Activated CD8-positive, alpha-beta memory T cell treated with anti-CD3 and anti-CD28 coated beads for 24 hours (primary cell): ENCODE results near the gene NUP153.
"Not testable (repeated sequence)": the region's sequence is repeated elsewhere in the genome, so short reads cannot be mapped to it uniquely, and the experiment has no call there.

Experiments used
- DNase-seq: peaks from one replicate; pipeline ENCODE4 v3.0.0-alpha.2; 2020

NUP153 gene

GRCh38 chr6:17600527-17601385 is 106.0 kb downstream of the NUP153 start:
- DNase-seq = peak; percentile 81

DNA sequence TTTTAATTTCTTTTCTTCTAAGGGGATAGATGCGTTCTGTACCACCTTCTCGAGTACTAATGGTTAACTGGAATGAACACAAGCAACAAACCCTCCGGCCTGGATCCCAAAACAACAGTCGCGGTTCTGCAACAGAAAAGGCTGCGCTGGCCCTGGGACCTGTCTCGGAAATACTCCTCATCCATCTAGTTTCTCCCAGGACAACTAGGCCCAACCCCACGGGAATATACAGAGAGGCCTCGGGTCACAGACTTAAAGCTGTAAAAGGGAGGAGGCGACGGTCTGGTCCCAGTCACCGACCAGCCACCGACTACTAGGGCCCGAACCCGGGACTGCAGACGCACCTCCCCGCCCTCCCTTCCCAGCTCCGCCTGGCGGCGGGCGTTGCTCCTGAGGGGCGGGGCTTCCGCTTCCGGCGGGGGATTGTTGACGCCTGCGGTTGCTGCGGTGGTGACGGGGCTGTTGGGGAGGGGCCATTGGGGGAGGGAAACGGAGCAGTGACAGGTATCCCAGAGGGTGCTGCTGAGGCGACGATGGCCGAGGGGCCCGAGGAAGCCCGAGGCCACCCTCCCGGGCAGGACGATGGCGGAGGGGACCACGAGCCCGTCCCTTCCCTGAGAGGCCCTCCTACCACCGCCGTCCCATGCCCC is 106.7 kb downstream of the NUP153 start, which contains the start of gene FAM8A1:
FAM8A1 (plus strand) TSS at position 426 of the 650 bp plus-strand sequence; CDS start at position 534, 108 bp downstream.
- peak; percentile 98 for DNase-seq

DNA sequence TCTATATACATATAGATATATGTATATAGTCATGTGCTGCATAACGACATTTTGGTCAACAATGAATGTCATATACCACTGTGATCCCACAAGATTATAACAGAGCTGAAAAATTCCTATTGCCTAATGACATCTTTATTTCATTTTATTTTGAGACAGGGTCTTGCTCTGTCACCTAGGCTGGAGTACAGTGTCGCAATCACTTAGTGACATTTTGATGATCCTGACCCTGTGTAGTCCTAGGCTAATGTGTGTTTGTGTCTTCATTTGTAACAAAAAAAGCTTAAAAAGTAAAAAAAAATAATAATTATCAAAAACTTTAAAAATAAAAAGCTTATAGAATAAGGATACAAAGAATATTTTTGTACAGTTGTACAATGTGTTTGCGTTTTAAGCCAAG is 110.6 kb downstream of the NUP153 start:
- DNase-seq = no peak

DNA sequence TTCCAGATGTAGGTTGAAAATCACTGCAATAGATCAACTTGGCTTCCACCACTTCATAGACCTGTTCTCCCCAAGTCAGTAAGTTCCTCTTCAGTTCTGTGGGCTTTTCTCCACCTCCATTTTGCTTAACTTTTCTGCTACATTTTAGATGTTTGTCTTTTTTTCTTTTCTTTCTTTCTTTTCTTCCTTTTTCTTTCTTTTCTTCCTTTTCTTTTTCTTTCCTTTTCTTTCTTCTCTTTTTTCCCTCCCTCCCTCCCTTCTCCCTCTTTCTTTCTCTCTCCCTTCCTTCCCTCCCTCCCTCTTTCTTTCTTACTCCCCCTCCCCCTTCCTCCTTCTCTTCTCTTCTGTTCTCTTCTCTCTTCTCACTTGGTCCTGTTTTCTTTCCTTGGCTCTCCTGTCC is 113.5 kb downstream of the NUP153 start:
- no peak for DNase-seq

- DNase-seq = no peak
These were observed 115.4 kb downstream of the NUP153 start for GRCh38 chr6:17591287-17591686.

DNA sequence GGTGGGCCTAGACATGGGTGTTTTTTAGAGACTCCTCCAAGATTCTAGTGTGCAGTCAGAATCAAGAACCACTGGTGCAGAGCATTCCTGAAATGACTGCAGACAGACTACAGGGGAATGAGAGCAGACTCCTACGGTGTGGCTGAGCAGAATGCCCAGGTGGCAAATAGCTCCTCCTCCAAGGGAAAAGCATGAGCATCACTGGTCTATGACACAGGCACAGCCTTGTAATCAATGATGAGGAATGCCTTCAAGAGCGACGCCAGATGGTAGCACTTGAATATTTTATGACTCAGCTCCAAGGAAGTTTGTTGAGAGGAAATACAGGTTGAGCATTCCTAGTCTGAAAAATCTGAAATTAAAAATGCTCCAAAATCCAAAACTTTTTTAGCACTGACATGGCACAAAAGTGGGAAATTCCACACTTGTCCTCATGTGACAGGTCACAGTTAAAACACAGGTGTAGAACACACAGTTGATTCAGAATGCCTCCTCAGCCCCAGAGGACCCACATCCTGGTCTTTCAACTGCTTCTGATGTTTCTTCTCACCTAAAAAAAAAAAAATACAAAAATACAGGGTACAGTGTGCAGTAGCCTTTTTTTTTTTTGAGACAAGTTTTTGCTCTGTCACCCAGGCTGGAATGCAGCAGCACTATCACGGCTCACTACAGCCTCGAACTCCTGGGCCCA is 117.2 kb downstream of the NUP153 start:
- DNase-seq = no peak

DNA sequence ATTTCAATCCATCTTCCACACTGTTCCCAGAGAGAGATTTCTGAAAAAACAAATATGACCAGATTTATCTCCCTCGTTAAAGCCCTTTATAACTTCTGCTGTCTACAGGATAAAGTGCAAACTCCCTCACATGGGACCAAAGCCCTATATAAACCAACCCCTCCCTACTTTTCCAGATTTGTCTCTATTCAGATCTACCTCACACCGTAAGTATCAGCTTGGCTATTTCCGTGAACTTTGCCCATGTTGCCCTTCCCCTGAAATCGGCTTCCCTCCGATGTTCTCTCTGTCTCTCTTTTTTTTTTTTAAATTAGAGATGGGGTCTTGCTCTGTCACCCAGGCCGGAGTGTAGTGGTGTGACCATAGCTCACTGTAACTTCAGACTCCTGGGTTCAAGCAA is 118.7 kb downstream of the NUP153 start:
- DNase-seq = no peak

DNA sequence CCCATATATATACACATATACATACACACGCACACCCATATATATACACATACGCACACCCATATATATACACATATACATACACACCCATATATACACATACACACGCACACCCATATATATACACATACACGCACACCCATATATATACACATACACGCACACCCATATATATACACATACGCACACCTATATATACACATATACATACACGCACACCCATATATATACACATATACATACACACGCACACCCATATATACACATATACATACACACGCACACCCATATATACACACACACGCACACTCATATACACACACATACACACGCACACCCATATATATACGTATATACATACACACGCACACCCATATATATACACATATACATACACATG is 120.1 kb downstream of the NUP153 start:
- not testable (repeated sequence) for DNase-seq

DNA sequence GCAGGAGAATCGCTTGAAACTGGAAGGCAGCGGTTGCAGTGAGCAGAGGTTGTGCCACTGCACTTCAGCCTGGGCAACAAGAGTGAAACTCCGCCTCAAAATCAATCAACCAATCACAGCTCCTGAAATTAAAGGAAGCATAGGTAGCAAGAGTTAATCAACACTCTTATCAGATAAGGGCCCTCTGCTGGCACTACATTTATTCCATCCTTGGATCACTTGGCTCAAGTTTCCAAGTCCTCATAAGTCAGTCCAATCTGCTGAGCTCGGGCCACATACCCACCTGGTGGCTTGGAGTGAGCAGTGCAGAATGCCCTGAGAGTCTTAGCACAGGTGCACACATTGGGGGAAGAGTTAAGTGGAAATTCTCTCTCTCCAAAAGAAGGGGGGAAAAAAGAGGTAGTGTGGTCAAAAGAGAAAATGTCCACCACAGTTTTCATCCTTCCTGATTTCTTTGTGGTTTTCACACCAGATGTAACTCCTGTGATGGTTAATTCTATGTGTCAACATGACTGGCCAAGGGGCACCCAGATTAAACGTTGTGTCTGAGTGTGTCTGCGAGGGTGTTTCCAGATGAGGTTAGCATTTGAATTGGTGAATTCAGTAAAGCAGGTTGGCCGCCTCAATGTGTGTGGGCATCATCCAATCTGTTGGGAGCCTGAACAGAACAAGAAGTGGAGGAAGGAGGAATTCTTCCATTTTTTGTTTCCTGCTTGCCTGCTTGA is 120.8 kb downstream of the NUP153 start:
- DNase-seq = no peak

- no peak for DNase-seq
These were observed 122.4 kb downstream of the NUP153 start for GRCh38 chr6:17584241-17584803.

DNA sequence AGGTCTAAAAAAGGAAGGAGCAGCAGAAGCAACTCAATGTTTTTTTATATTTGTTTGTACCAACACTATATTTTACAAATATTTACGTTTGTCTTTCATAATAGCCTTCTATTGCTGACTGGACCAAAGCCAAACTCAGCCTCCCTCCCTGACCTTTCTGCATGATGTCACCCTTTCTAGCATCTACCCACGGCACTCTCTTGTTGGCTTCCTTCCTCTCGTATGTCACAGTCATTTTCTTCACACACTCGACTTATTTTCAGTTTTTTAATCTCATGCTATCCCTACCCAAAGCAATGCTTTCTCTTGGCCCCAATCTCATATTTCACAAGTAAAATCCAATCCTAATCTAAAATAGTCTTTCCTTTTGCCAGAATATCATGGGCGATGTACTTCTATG is 122.9 kb downstream of the NUP153 start:
- no peak for DNase-seq

- not testable (repeated sequence) for DNase-seq
These were observed 125.4 kb downstream of the NUP153 start for GRCh38 chr6:17581282-17581681.

- DNase-seq = peak; percentile 69
These were observed 126.1 kb downstream of the NUP153 start for GRCh38 chr6:17580518-17581048.

GRCh38 chr6:17577059-17577458 is 129.7 kb downstream of the NUP153 start:
- no peak for DNase-seq

DNA sequence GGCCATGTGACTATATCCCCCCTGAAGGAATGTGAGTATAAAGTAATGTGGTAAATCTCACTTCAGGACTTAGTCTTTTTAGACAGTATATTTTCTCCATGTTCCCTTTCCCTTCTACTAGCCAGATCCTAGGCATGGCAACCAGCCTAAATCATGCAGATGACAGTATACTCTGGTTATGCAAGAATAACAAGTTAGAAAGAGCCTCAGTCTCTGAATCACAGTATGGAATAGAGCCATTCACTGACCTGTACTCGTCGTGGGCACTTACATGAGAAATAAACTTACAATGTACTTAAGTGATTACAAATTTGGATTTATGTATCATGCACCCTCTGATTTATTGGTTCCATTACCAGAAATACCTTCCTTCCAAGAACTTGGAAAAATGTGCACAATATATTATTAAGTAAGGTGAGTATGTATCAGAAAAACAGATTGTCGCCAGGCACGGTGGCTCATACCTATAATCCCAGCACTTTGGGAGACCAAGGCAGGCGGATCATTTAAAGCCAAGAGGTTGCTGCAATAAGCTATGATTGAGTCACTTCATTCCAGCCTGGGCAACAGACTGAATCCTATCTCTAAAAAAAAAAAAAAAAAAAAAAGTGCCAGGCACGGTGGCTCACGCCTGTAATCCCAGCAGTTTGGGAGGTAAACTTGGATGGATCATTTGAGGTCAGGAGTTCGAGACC is 131.7 kb downstream of the NUP153 start:
- no peak for DNase-seq

DNA sequence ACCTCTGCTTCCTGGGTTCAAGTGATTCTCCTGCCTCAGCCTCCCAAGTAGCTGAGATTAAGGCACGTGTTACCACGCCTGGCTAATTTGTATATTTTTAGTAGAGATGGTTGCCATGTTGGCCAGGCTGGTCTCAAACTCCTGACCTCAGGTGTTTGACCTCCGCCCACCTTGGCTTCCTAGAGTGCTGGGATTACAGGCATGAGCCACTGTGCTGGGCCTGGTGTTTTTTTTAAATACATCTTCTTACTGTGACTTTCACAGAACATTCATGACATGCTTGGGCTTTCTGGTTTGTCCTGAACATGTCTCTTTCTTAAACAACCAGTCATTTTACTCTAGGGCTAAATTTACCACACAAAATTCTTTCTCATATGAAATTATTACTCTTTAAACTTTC is 141.3 kb downstream of the NUP153 start:
- no peak for DNase-seq
